Panc1 (cell line): ENCODE results near the gene GP9. TPM values are rescaled to one million over a fixed set of nuclear protein-coding genes. Genes with fewer than 3 reads are reported as not detected.

Source experiments
- ATAC-seq: fragments of 200-7000 bp; cut with Tn5 transposase; 2 replicates; pipeline ENCODE4 v1.9.1; 2020; ENCODE audit warnings: mild to moderate bottlenecking, moderate library complexity
- BruUV-seq: library from RNA; stranded (reverse); fragments of 400-500 nt; replicated peaks from 2 replicates; lab custom pipeline; 2021; lab: Mats Ljungman, UMichigan
- CTCF ChIA-PET: fragments of 300-600 bp; sonication (Branson Sonifier 250); formaldehyde crosslinking; loops from one replicate; lab custom pipeline; 2022; ENCODE audit warnings: antibody characterized with exemption; lab: Charles Lee
- POLR2A ChIA-PET: fragments of 300-600 bp; sonication (Branson Sonifier 250); formaldehyde crosslinking; loops from one replicate; lab custom pipeline; 2022; ENCODE audit warnings: antibody characterized with exemption; lab: Charles Lee
- DNase-seq: peaks from one replicate; pipeline ENCODE4 v3.0.0-alpha.2; 2010; ENCODE audit warnings: low read depth, low spot score
- H3K27ac ChIP-seq: 2 replicates; pipeline ENCODE4 v1.5.1; 2011; ENCODE audit warnings: mild to moderate bottlenecking, low read length, inconsistent platforms
- H3K27me3 ChIP-seq: fragments of 200-500 bp; sonication (Bioruptor generic); 2 replicates; pipeline ENCODE4 v1.6.0; 2014; ENCODE audit warnings: low read length, inconsistent platforms; ENCODE audit not compliant: control insufficient read depth, insufficient read depth
- H3K36me3 ChIP-seq: fragments of 200-500 bp; sonication (Bioruptor generic); 2 replicates; pipeline ENCODE4 v1.5.1; 2014; ENCODE audit warnings: inconsistent platforms, mild to moderate bottlenecking, low read length, moderate library complexity; ENCODE audit not compliant: control insufficient read depth, insufficient read depth
- H3K4me1 ChIP-seq: 2 replicates; pipeline ENCODE4 v1.5.1; 2011; ENCODE audit warnings: inconsistent platforms, mild to moderate bottlenecking, low read length, moderate library complexity; ENCODE audit not compliant: control insufficient read depth, insufficient read depth
- H3K4me3 ChIP-seq, 2 experiments: 2 replicates each; pipeline ENCODE4 v1.5.1; 2011 to 2012; ENCODE audit warnings: low read depth in 2 of 2, low read length in 2 of 2, mild to moderate bottlenecking in 2 of 2, inconsistent platforms in 1 of 2, moderate library complexity in 1 of 2
- H3K9me3 ChIP-seq: fragments of 200-500 bp; sonication (Bioruptor generic); 2 replicates; pipeline ENCODE4 v1.5.1; 2014; ENCODE audit warnings: low read depth, mild to moderate bottlenecking, inconsistent platforms, low read length, moderate library complexity; ENCODE audit not compliant: control insufficient read depth, insufficient read depth
- POLR2AphosphoS5 ChIP-seq: IDR thresholded peaks from 2 replicates; pipeline ENCODE4 v1.6.1; 2012; ENCODE audit warnings: mild to moderate bottlenecking, low read depth, low read length, moderate library complexity
- SIN3A ChIP-seq: IDR thresholded peaks from 2 replicates; pipeline ENCODE4 v1.6.1; 2012; ENCODE audit warnings: low read depth, mild to moderate bottlenecking, low read length, moderate library complexity, borderline replicate concordance; ENCODE audit not compliant: insufficient read depth
- TCF7L2 ChIP-seq: IDR thresholded peaks from 2 replicates; pipeline ENCODE4 v1.6.1; 2011; ENCODE audit warnings: mild to moderate bottlenecking, low read depth, low read length, inconsistent platforms
- in situ Hi-C: cut with HindIII; loops from 2 replicates; pipeline ENCODE4 v1.10.0; 2016; ENCODE audit warnings: low sequenced_read_pairs, low pct_unique_long_range_greater_than_20kb
- intact Hi-C: fragments of 100-400 bp; cut with micrococcal nuclease; formaldehyde crosslinking; loops from one replicate; pipeline ENCODE4 v1.10.0; 2022; ENCODE audit not compliant: unreplicated experiment
- total RNA-seq: library from RNA; stranded (reverse); gene quantifications from one replicate; pipeline ENCODE4 v1.2.1, GENCODE V29; 2021; ENCODE audit not compliant: unreplicated experiment
- TF ChIP-seq, protein P1 (sequence below): fragments of 450-650 bp; IDR thresholded peaks from 2 replicates; pipeline ENCODE4 v1.5.1; 2017; ENCODE audit warnings: mild to moderate bottlenecking
- TF ChIP-seq, protein P2 (sequence below), 2 experiments: IDR thresholded peaks; 2 replicates each; pipeline ENCODE4 v1.6.1; 2011 to 2012; ENCODE audit warnings: low read depth in 2 of 2, control low read depth in 1 of 2, low read length in 1 of 2, mild to moderate bottlenecking in 1 of 2, moderate library complexity in 1 of 2; ENCODE audit not compliant: insufficient read depth in 1 of 2

The GP9 gene
- total RNA-seq, 1 experiment from 2014 or later, result not detected

DNA sequence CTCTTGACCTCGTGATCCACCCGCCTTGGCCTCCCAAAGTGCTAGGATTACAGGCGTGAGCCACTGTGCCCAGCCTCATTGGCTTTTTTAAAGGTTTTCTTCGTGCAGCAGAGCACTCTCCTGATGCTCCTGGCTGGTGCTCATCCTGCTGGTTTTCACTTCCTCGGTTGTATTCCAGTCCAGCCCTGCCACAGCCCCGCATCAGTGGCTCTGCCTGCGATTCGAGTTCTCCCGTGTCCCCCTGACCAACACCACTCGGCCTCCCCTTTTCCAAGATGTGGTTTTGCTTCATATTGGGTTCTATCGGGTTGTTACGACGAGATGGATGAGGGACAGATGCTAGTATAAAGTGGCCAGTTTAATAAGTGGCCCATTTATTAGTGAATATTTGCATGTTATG lies 31.7 kb upstream of the GP9 start:
- TF ChIP-seq TCF7L2, result no peak
- TF ChIP-seq, protein P1, sequence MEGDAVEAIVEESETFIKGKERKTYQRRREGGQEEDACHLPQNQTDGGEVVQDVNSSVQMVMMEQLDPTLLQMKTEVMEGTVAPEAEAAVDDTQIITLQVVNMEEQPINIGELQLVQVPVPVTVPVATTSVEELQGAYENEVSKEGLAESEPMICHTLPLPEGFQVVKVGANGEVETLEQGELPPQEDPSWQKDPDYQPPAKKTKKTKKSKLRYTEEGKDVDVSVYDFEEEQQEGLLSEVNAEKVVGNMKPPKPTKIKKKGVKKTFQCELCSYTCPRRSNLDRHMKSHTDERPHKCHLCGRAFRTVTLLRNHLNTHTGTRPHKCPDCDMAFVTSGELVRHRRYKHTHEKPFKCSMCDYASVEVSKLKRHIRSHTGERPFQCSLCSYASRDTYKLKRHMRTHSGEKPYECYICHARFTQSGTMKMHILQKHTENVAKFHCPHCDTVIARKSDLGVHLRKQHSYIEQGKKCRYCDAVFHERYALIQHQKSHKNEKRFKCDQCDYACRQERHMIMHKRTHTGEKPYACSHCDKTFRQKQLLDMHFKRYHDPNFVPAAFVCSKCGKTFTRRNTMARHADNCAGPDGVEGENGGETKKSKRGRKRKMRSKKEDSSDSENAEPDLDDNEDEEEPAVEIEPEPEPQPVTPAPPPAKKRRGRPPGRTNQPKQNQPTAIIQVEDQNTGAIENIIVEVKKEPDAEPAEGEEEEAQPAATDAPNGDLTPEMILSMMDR, result no peak
- TF ChIP-seq SIN3A, result no peak
- TF ChIP-seq, protein P2, sequence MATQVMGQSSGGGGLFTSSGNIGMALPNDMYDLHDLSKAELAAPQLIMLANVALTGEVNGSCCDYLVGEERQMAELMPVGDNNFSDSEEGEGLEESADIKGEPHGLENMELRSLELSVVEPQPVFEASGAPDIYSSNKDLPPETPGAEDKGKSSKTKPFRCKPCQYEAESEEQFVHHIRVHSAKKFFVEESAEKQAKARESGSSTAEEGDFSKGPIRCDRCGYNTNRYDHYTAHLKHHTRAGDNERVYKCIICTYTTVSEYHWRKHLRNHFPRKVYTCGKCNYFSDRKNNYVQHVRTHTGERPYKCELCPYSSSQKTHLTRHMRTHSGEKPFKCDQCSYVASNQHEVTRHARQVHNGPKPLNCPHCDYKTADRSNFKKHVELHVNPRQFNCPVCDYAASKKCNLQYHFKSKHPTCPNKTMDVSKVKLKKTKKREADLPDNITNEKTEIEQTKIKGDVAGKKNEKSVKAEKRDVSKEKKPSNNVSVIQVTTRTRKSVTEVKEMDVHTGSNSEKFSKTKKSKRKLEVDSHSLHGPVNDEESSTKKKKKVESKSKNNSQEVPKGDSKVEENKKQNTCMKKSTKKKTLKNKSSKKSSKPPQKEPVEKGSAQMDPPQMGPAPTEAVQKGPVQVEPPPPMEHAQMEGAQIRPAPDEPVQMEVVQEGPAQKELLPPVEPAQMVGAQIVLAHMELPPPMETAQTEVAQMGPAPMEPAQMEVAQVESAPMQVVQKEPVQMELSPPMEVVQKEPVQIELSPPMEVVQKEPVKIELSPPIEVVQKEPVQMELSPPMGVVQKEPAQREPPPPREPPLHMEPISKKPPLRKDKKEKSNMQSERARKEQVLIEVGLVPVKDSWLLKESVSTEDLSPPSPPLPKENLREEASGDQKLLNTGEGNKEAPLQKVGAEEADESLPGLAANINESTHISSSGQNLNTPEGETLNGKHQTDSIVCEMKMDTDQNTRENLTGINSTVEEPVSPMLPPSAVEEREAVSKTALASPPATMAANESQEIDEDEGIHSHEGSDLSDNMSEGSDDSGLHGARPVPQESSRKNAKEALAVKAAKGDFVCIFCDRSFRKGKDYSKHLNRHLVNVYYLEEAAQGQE (IDR thresholded peaks at IDR 0.05; ENCODE audit: insufficient read depth in 1 of 2, low read depth in 2 of 2, low read length in 1 of 2), result no peak
- TF ChIP-seq POLR2AphosphoS5, result no peak
- no peak for DNase-seq
- ChIA-PET CTCF (no interaction called here), POLR2A (no interaction called here)
- Histone ChIP-seq H3K9me3 (no peaks in the 10 kb centered on the region), H3K4me1 (peaks cover 14% of the 10 kb centered on the region), H3K27ac (no peak overlapping the region), H3K27me3 (no peaks in the 10 kb centered on the region), H3K36me3 (no peaks in the 10 kb centered on the region), H3K4me3 (no peak overlapping the region)
- BruUV-seq, result no TSS peak
- in situ Hi-C loops, result no loop called here
- ATAC-seq, result no peak
- intact Hi-C loops, result loop anchor here (10.0 kb wide), 1 partner anchor 216 kb away; the partner anchor contains the start of gene COPG1

DNA sequence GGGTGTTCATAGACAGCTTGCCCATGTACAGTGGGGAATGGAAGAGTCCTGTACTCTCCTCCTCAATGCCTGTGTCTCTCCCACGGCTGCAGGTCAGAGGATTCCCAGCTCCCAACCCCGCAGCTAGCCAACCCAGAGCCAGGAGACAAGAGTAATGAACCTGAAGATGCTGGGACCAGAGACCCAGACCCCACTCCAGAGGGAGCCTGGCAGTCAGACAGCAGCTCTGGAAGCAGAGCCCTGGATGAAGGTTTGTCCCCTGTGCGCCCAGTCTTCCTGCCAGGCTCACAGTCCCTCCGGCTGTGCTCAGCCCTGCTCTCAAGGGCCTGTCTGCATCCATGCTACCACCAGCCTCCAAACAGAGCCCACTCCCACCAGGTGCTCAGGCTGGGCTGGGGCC lies 30.0 kb upstream of the GP9 start:
- no peak for ATAC-seq

More for the DNA sequence above, 30.0 kb upstream of the GP9 start:
- no peaks in the 10 kb centered on the region for H3K27me3 ChIP-seq
- intact Hi-C loops (no loop called here), in situ Hi-C loops (no loop called here)
- no peak overlapping the region for H3K27ac ChIP-seq
- H3K9me3 ChIP-seq, result no peaks in the 10 kb centered on the region
- ChIA-PET CTCF (no interaction called here), POLR2A (no interaction called here)
- H3K4me3 ChIP-seq, result no peak overlapping the region
- DNase-seq, result no peak
- no TSS peak for BruUV-seq
- H3K36me3 ChIP-seq, result no peaks in the 10 kb centered on the region
- TF ChIP-seq POLR2AphosphoS5 (no peak), TCF7L2 (no peak), SIN3A (no peak)
- TF ChIP-seq, protein P1, result no peak
- TF ChIP-seq, protein P2 (IDR thresholded peaks at IDR 0.05; ENCODE audit: insufficient read depth in 1 of 2, low read depth in 2 of 2, low read length in 1 of 2), result no peak
- H3K4me1 ChIP-seq, result peaks cover 16% of the 10 kb centered on the region
